HepG2 (cell line): ENCODE data around the gene PTPN14. TPM values are rescaled to one million over a fixed set of nuclear protein-coding genes. Genes with fewer than 3 reads are reported as not detected.

Source experiments
- ATAC-seq: fragments of 200-7000 bp; cut with Tn5 transposase; 3 replicates; pipeline ENCODE4 v1.9.1; 2020; ENCODE audit warnings: mild to moderate bottlenecking, moderate library complexity
- BruUV-seq: library from RNA; stranded (reverse); fragments of 400-500 nt; replicated peaks from 2 replicates; lab custom pipeline; 2021; lab: Mats Ljungman, UMichigan
- CTCF ChIA-PET: fragments of 300-600 bp; formaldehyde crosslinking; extraction: SDS; loops from one replicate; lab custom pipeline; 2021; ENCODE audit warnings: low total read pairs, inconsistent platforms, low intra/inter-chr PET ratio; lab: Yijun Ruan, JAX
- POLR2A ChIA-PET: fragments of 350-600 bp; sonication (Branson Sonifier 250); formaldehyde crosslinking; loops from one replicate; lab custom pipeline; 2020; ENCODE audit warnings: antibody characterized with exemption, inconsistent platforms; lab: Yijun Ruan, JAX
- DNase-seq: peaks from one replicate; pipeline ENCODE4 v3.0.0-alpha.2; 2015; ENCODE audit warnings: low spot score
- FAIRE-seq: peaks from 3 replicates; lab custom pipeline; 2011; peaks lifted over from hg19 to GRCh38; lab: Jason Lieb, UNC
- H2AFZ ChIP-seq: one replicate; pipeline ENCODE4 v1.6.1; 2011; ENCODE audit warnings: low read length, inconsistent platforms
- H3K27ac ChIP-seq: fragments of 300-600 bp; 3 replicates; pipeline ENCODE4 v1.8.0; 2011; ENCODE audit warnings: mixed run types, mild to moderate bottlenecking, mixed read lengths, low read length, inconsistent platforms; ENCODE audit not compliant: insufficient read depth; ENCODE audit errors: extremely low read length
- H3K27me3 ChIP-seq, 2 experiments: fragments of 200-600 bp in 1 of 2; 2 replicates in 1 of 2; 3 replicates in 1 of 2; pipeline versions ENCODE4 v1.6.0 to v1.8.0; 2011; ENCODE audit warnings: low read length in 2 of 2, mild to moderate bottlenecking in 2 of 2, moderate library complexity in 2 of 2, inconsistent platforms in 1 of 2; ENCODE audit not compliant: insufficient read depth in 2 of 2, control insufficient read depth in 1 of 2
- H3K36me3 ChIP-seq, 2 experiments: fragments of 200-600 bp in 1 of 2; replicated peaks in 1 of 2; 2 replicates in 1 of 2; 3 replicates in 1 of 2; pipeline versions ENCODE4 v1.5.1 to v1.8.0; 2011; ENCODE audit warnings: low read length in 2 of 2, inconsistent platforms in 1 of 2; ENCODE audit not compliant: insufficient read depth in 2 of 2, control insufficient read depth in 1 of 2
- H3K4me1 ChIP-seq: 2 replicates; pipeline ENCODE4 v1.5.1; 2012; ENCODE audit warnings: low read length, inconsistent platforms; ENCODE audit not compliant: insufficient read depth
- H3K4me2 ChIP-seq: 2 replicates; pipeline ENCODE4 v1.6.0; 2011; ENCODE audit warnings: low read depth, low read length, inconsistent platforms
- H3K4me3 ChIP-seq, 3 experiments: fragments of 200-600 bp in 1 of 3; sonication (generic), shearing (Covaris generic) in 1 of 3; replicated peaks in 1 of 3; 2 replicates each; pipeline ENCODE4 v1.5.1; 2011 to 2016; ENCODE audit warnings: low read length in 3 of 3, inconsistent platforms in 2 of 3, low read depth in 2 of 3, mild to moderate bottlenecking in 2 of 3, control low read depth in 1 of 3, mixed read lengths in 1 of 3; ENCODE audit not compliant: insufficient read depth in 1 of 3
- H3K79me2 ChIP-seq: one replicate; pipeline ENCODE4 v1.6.1; 2011; ENCODE audit warnings: low read length, inconsistent platforms; ENCODE audit not compliant: insufficient read depth
- H3K9ac ChIP-seq: 2 replicates; pipeline ENCODE4 v1.6.0; 2011; ENCODE audit warnings: mild to moderate bottlenecking, low read depth, low read length, inconsistent platforms; ENCODE audit not compliant: insufficient read depth
- H3K9me3 ChIP-seq: 2 replicates; pipeline ENCODE4 v1.5.1; 2012; ENCODE audit warnings: mild to moderate bottlenecking, low read length
- H4K20me1 ChIP-seq: 2 replicates; pipeline ENCODE4 v1.6.0; 2011; ENCODE audit warnings: inconsistent platforms, mild to moderate bottlenecking, low read length, moderate library complexity; ENCODE audit not compliant: insufficient read depth
- AKAP8 ChIP-seq: sonication (generic); formaldehyde crosslinking; IDR thresholded peaks from 2 replicates; pipeline ENCODE4 v1.5.1; 2020; ENCODE audit warnings: mild to moderate bottlenecking, missing genetic modification reagents
- CBX1 ChIP-seq: IDR thresholded peaks from one replicate; pipeline ENCODE4 v1.6.1; 2016; ENCODE audit warnings: antibody characterized with exemption, low read depth
- FOXM1 ChIP-seq: sonication (generic); formaldehyde crosslinking; IDR thresholded peaks from 2 replicates; pipeline ENCODE4 v1.5.0; 2020; ENCODE audit warnings: missing genetic modification reagents
- HHEX ChIP-seq: IDR thresholded peaks from 2 replicates; pipeline ENCODE4 v1.6.1; 2016; ENCODE audit warnings: control low read depth
- ISX ChIP-seq: sonication (generic); formaldehyde crosslinking; conservative IDR thresholded peaks from 2 replicates; pipeline ENCODE4 v1.5.0; 2020; ENCODE audit warnings: missing genetic modification reagents
- POLR2AphosphoS5 ChIP-seq: IDR thresholded peaks from 2 replicates; pipeline ENCODE4 v1.6.1; 2012; ENCODE audit warnings: low read depth, low read length
- RARA ChIP-seq: IDR thresholded peaks from 2 replicates; pipeline ENCODE4 v1.6.1; 2016; ENCODE audit warnings: missing genetic modification reagents, missing compliant biosample characterization
- RXRB ChIP-seq: IDR thresholded peaks from 2 replicates; pipeline ENCODE4 v1.6.1; 2016; ENCODE audit warnings: borderline replicate concordance, missing genetic modification reagents, missing compliant biosample characterization
- SOX6 ChIP-seq, 2 experiments: fragments of 450-650 bp in 1 of 2; sonication (generic) in 1 of 2; formaldehyde crosslinking in 1 of 2; IDR thresholded peaks; 2 replicates each; pipeline versions ENCODE4 v1.4.0 to v1.6.1; 2017 to 2020; ENCODE audit warnings: antibody characterized with exemption in 1 of 2, mild to moderate bottlenecking in 1 of 2, missing genetic modification reagents in 1 of 2
- TARDBP ChIP-seq: sonication (generic); formaldehyde crosslinking; IDR thresholded peaks from 2 replicates; pipeline ENCODE4 v1.8.0; 2022; ENCODE audit warnings: mild to moderate bottlenecking, missing genetic modification reagents
- TP53 ChIP-seq: sonication (generic); formaldehyde crosslinking; conservative IDR thresholded peaks from 2 replicates; pipeline ENCODE4 v1.4.0; 2020; ENCODE audit warnings: missing genetic modification reagents
- ZFP36L1 ChIP-seq: sonication (generic); formaldehyde crosslinking; IDR thresholded peaks from 2 replicates; pipeline ENCODE4 v1.8.0; 2022; ENCODE audit warnings: mild to moderate bottlenecking, missing genetic modification reagents, moderate library complexity
- ZFYVE20 ChIP-seq: sonication (generic); formaldehyde crosslinking; IDR thresholded peaks from 2 replicates; pipeline ENCODE4 v1.8.0; 2023; ENCODE audit warnings: low read depth, mild to moderate bottlenecking, moderate library complexity, missing genetic modification reagents, borderline replicate concordance
- ZNF253 ChIP-seq: sonication (generic); formaldehyde crosslinking; IDR thresholded peaks from 2 replicates; pipeline ENCODE4 v1.8.0; 2022; ENCODE audit warnings: mild to moderate bottlenecking, missing genetic modification reagents, borderline replicate concordance
- ZNF567 ChIP-seq: sonication (generic); formaldehyde crosslinking; IDR thresholded peaks from 2 replicates; pipeline ENCODE4 v1.8.1; 2023; ENCODE audit warnings: mild to moderate bottlenecking, missing genetic modification reagents, borderline replicate concordance
- ZNF703 ChIP-seq: sonication (generic); formaldehyde crosslinking; IDR thresholded peaks from 2 replicates; pipeline ENCODE4 v1.5.1; 2020; ENCODE audit warnings: missing genetic modification reagents, mild to moderate bottlenecking, moderate library complexity, borderline replicate concordance
- ZNF773 ChIP-seq: sonication (generic); formaldehyde crosslinking; IDR thresholded peaks from 2 replicates; pipeline ENCODE4 v1.4.0; 2020; ENCODE audit warnings: missing genetic modification reagents, borderline replicate concordance
- WGBS: methylation state at CpG from one replicate; pipeline ENCODE4 v1.1.6; 2017; ENCODE audit warnings: low lambda C conversion rate; 5-methylcytosine and 5-hydroxymethylcytosine counted together
- in situ Hi-C: cut with HindIII; loops from 2 replicates; pipeline ENCODE4 v1.10.0; 2017; ENCODE audit warnings: low pct_unique_long_range_greater_than_20kb; ENCODE audit not compliant: extremely low pct_ligation_motif_present
- intact Hi-C: fragments of 100-400 bp; cut with micrococcal nuclease; formaldehyde crosslinking; loops from one replicate; pipeline ENCODE4 v1.10.0; 2022; ENCODE audit not compliant: unreplicated experiment
- polyA plus RNA-seq, 8 experiments: library from polyadenylated mRNA; depleted of rRNA in 3 of 8; stranded (reverse) in 7 of 8; unstranded in 1 of 8; fragments of >200 nt; fragmentation: Illumina TruSeq in 4 of 8; extraction: Trizol in 4 of 8; gene quantifications; 2 replicates each; pipeline versions ENCODE4 v1.2.1 to v1.2.3, GENCODE V29; 2011 to 2016; ENCODE audit warnings: low read depth in 4 of 8, missing spikeins in 1 of 8, mixed read lengths in 1 of 8; ENCODE audit not compliant: insufficient read depth in 1 of 8
- total RNA-seq, 5 experiments: library from RNA; depleted of rRNA; stranded (reverse); fragments of >200 nt; fragmentation: Illumina TruSeq; extraction: Trizol; gene quantifications; 2 replicates each; pipeline ENCODE4 v1.2.3, GENCODE V29; 2016; ENCODE audit warnings: low read depth in 1 of 5
- TF ChIP-seq, protein P1 (sequence below): sonication (generic); formaldehyde crosslinking; IDR thresholded peaks from 2 replicates; pipeline ENCODE4 v1.4.0; 2020; ENCODE audit warnings: missing genetic modification reagents
- TF ChIP-seq, protein P2 (sequence below): sonication (generic); formaldehyde crosslinking; IDR thresholded peaks from 2 replicates; pipeline ENCODE4 v1.5.0; 2020; ENCODE audit warnings: missing genetic modification reagents
- TF ChIP-seq, protein P3 (sequence below): sonication (generic); formaldehyde crosslinking; IDR thresholded peaks from 2 replicates; pipeline ENCODE4 v1.5.1; 2020; ENCODE audit warnings: missing genetic modification reagents, mild to moderate bottlenecking, borderline replicate concordance

Gene PTPN14
- total and polyA plus RNA-seq, 2 of the 13 experiments (the other 11 are each of a cell fraction or from before 2014, with no cell fraction given) = 3.9 to 4.7 TPM

DNA sequence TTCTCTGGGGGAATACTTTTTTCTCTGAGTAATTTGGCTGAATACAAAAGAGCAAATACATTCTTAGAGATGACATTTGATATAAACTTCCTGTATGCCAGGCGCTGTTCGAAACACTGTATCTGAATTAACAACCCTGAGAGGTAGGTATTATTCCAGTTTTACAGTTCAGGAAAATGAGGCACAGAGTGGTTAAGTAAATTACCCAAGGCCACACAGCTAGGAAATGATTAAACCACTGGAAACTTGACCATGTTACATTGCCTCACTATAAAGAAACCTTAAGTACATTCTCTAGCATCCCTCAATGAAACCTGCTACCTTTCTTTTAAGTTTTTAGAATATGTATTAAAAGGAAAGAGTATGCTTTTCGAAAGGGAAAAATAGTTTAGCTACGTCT, 215.8 kb downstream of the PTPN14 start:
- DNase-seq = no peak
- TF ChIP-seq ZNF703 (CRISPR knock-in tag) (no peak), RXRB (no peak), ISX (CRISPR knock-in tag) (no peak), ZNF567 (CRISPR knock-in tag) (no peak), POLR2AphosphoS5 (no peak), SOX6 (IDR thresholded peaks at IDR 0.05) (no peak), SOX6 (CRISPR knock-in tag; IDR thresholded peaks at IDR 0.05) (no peak), ZNF773 (CRISPR knock-in tag) (no peak), HHEX (no peak), ZFP36L1 (CRISPR knock-in tag) (no peak), ZNF253 (CRISPR knock-in tag) (no peak), ZFYVE20 (CRISPR knock-in tag) (no peak), FOXM1 (CRISPR knock-in tag) (no peak), RARA (CRISPR knock-in tag) (no peak), AKAP8 (no peak), CBX1 (no peak), TP53 (CRISPR knock-in tag) (no peak), TARDBP (CRISPR knock-in tag) (no peak)
- TF ChIP-seq, protein P1, sequence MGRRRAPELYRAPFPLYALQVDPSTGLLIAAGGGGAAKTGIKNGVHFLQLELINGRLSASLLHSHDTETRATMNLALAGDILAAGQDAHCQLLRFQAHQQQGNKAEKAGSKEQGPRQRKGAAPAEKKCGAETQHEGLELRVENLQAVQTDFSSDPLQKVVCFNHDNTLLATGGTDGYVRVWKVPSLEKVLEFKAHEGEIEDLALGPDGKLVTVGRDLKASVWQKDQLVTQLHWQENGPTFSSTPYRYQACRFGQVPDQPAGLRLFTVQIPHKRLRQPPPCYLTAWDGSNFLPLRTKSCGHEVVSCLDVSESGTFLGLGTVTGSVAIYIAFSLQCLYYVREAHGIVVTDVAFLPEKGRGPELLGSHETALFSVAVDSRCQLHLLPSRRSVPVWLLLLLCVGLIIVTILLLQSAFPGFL = no peak
- TF ChIP-seq, protein P2, sequence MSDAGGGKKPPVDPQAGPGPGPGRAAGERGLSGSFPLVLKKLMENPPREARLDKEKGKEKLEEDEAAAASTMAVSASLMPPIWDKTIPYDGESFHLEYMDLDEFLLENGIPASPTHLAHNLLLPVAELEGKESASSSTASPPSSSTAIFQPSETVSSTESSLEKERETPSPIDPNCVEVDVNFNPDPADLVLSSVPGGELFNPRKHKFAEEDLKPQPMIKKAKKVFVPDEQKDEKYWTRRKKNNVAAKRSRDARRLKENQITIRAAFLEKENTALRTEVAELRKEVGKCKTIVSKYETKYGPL (CRISPR knock-in tag) = no peak
- TF ChIP-seq, protein P3, sequence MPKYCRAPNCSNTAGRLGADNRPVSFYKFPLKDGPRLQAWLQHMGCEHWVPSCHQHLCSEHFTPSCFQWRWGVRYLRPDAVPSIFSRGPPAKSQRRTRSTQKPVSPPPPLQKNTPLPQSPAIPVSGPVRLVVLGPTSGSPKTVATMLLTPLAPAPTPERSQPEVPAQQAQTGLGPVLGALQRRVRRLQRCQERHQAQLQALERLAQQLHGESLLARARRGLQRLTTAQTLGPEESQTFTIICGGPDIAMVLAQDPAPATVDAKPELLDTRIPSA (CRISPR knock-in tag) = no peak
- Histone ChIP-seq H3K4me1 (no peaks in the 10 kb centered on the region), H3K9ac (no peak overlapping the region), H3K9me3 (no peaks in the 10 kb centered on the region), H4K20me1 (peaks cover 3% of the 10 kb centered on the region), H2AFZ (no peak overlapping the region), H3K36me3 (peaks cover 17 to 61% of the 10 kb centered on the region in 2 experiments), H3K4me3 (no peak overlapping the region), H3K27me3 (no peaks in the 10 kb centered on the region), H3K4me2 (no peak overlapping the region), H3K27ac (no peak overlapping the region), H3K79me2 (no peaks in the 10 kb centered on the region)
- in situ Hi-C loops = loop anchor here (10.0 kb wide), 1 partner anchor 249 kb away; no protein-coding TSS in a partner anchor
- ATAC-seq = no peak
- 94% methylated on average over 4 of the region's 4 CpGs for WGBS
- no TSS peak for BruUV-seq
- CTCF ChIA-PET = no interaction called here
- POLR2A ChIA-PET = no interaction called here
- intact Hi-C loops = loop anchor here (10.0 kb wide), 1 partner anchor 1189 kb away; no protein-coding TSS in a partner anchor
- FAIRE-seq = no peak
